Measurements from ENCODE around the gene FBLN1.

FBLN1 gene

GRCh38 chr22:45469281-45470073 lies 33.2 kb upstream of the FBLN1 start (continued):
- peak; percentile 82 for TF ChIP-seq ZNF664 (tag by site-specific recombination; IDR thresholded peaks at IDR 0.05)
- 0 out of 2 replicates have a peak, but pooled peaks have one; percentile 6 for TF ChIP-seq ZBTB20 (tag by site-specific recombination; IDR thresholded peaks at IDR 0.05)
- TF ChIP-seq ZSCAN16 (tag by site-specific recombination; IDR thresholded peaks at IDR 0.05) = peak; percentile 84; the same call in 1 of the 2 replicates

- CTCF ChIA-PET = interaction anchor here (1.8 kb wide), 1 partner anchor 83 kb away, joined by 8 read pairs; no protein-coding TSS in a partner anchor
- H3K27ac ChIP-seq (ENCODE audit: extremely low read depth, low read depth, low read length) = no peak overlapping the region
- POLR2A ChIA-PET = interaction anchor here (0.7 to 1.4 kb wide), 2 partner anchors 155 to 646 kb away, joined by 3 read pairs; no protein-coding TSS in a partner anchor
- TF ChIP-seq EGR2 (tag by site-specific recombination; IDR thresholded peaks at IDR 0.05; ENCODE audit: low read depth) (0 out of 2 replicates have a peak, but pooled peaks have one; percentile 7), ZFHX2 (tag by site-specific recombination; conservative IDR thresholded peaks at IDR 0.05) (peak; percentile 35; the same call in 1 of the 2 replicates), ZNF777 (tag by site-specific recombination; IDR thresholded peaks at IDR 0.05; ENCODE audit: borderline replicate concordance) (no peak)
- no peaks in the 10 kb centered on the region for H3K36me3 ChIP-seq (ENCODE audit: control insufficient read depth in 2 of 2, insufficient read depth in 1 of 2, low read length in 2 of 2)
- H3K4me1 ChIP-seq (ENCODE audit: control insufficient read depth, insufficient read depth, low read length) = peaks cover 3% of the 10 kb centered on the region; the same call in 1 of the 2 replicates
- H3K4me3 ChIP-seq (ENCODE audit: low read depth, low read length) = no peak overlapping the region
- H3K9me3 ChIP-seq (ENCODE audit: control insufficient read depth, insufficient read depth, low read depth, low read length) = no peaks in the 10 kb centered on the region
Measured at GRCh38 chr22:45470871-45471270, 31.8 kb upstream of the FBLN1 start.

GRCh38 chr22:45472426-45472825 lies 30.3 kb upstream of the FBLN1 start:
- ChIA-PET CTCF (no interaction called here), POLR2A (no interaction called here)
- Histone ChIP-seq H3K27ac (ENCODE audit: extremely low read depth, low read depth, low read length) (no peak overlapping the region), H3K36me3 (ENCODE audit: control insufficient read depth in 2 of 2, insufficient read depth in 1 of 2, low read length in 2 of 2) (no peaks in the 10 kb centered on the region), H3K4me3 (ENCODE audit: low read depth, low read length) (no peak overlapping the region), H3K4me1 (ENCODE audit: control insufficient read depth, insufficient read depth, low read length) (peaks cover 3% of the 10 kb centered on the region; the same call in 1 of the 2 replicates), H3K9me3 (ENCODE audit: control insufficient read depth, insufficient read depth, low read depth, low read length) (no peaks in the 10 kb centered on the region)
- TF ChIP-seq HIC1 (tag by site-specific recombination; IDR thresholded peaks at IDR 0.05) (no peak), ZNF133 (tag by site-specific recombination; IDR thresholded peaks at IDR 0.05) (no peak), ZNF629 (tag by site-specific recombination; IDR thresholded peaks at IDR 0.05) (no peak), ZSCAN5A (tag by site-specific recombination; IDR thresholded peaks at IDR 0.05) (no peak), ZFP37 (tag by site-specific recombination; IDR thresholded peaks at IDR 0.05) (no peak), ZNF169 (tag by site-specific recombination; IDR thresholded peaks at IDR 0.05) (no peak), ZFHX2 (tag by site-specific recombination; conservative IDR thresholded peaks at IDR 0.05) (no peak), ZNF23 (tag by site-specific recombination; IDR thresholded peaks at IDR 0.05; ENCODE audit: borderline replicate concordance) (no peak), ZNF677 (tag by site-specific recombination; IDR thresholded peaks at IDR 0.05) (no peak), ZNF830 (tag by site-specific recombination; IDR thresholded peaks at IDR 0.05; ENCODE audit: low read depth) (no peak)

Measured in HEK293 (cell line).